HepG2 (cell line): ENCODE results near the gene SPINT3.

Experiments used
- CTCF ChIP-seq: sonication (generic); formaldehyde crosslinking; IDR thresholded peaks from 2 replicates; pipeline ENCODE4 v1.5.0; 2020; ENCODE audit warnings: mild to moderate bottlenecking, missing genetic modification reagents, moderate library complexity
- ZNF10 ChIP-seq: sonication (generic); formaldehyde crosslinking; IDR thresholded peaks from 2 replicates; pipeline ENCODE4 v1.4.0; 2020; ENCODE audit warnings: mild to moderate bottlenecking, low read depth, missing genetic modification reagents, borderline replicate concordance

- TF ChIP-seq ZNF10 (CRISPR knock-in tag) (no peak), CTCF (CRISPR knock-in tag) (no peak)
Measured at GRCh38 chr20:45496166-45496565, 19.3 kb downstream of the SPINT3 start.
